K562 (cell line): ENCODE measurements around the gene C11orf52. TPM values are rescaled to one million over a fixed set of nuclear protein-coding genes. Genes with fewer than 3 reads are reported as not detected.
A peak's percentile ranks its signal among the peaks of the same experiment; 100 is the strongest.

Source experiments
- ATAC-seq: fragments of 200-7000 bp; cut with Tn5 transposase; 3 replicates; pipeline ENCODE4 v1.9.1; 2020; ENCODE audit warnings: moderate library complexity
- BruUV-seq: library from RNA; stranded (reverse); fragments of 400-500 nt; replicated peaks from 2 replicates; lab custom pipeline; 2021; lab: Mats Ljungman, UMichigan
- CTCF ChIA-PET: fragments of 300-600 bp; formaldehyde crosslinking; extraction: SDS; loops from one replicate; lab custom pipeline; 2021; ENCODE audit warnings: low intra/inter-chr PET ratio; lab: Yijun Ruan, JAX
- POLR2A ChIA-PET: fragments of 300-600, 350-650 bp; sonication (Branson Sonifier 250); formaldehyde crosslinking; extraction: SDS; loops from one replicate; lab custom pipeline; 2021; ENCODE audit warnings: antibody characterized with exemption, inconsistent platforms; lab: Yijun Ruan, JAX
- DNase-seq, 4 experiments: peaks; one replicate each; pipeline versions ENCODE4 v3.0.0 to v3.0.0-alpha.2; 2011 to 2018; ENCODE audit warnings: low spot score in 3 of 4, mixed read lengths in 3 of 4; ENCODE audit errors: extremely low read depth in 1 of 4
- FAIRE-seq: peaks from 2 replicates; lab custom pipeline; 2011; peaks lifted over from hg19 to GRCh38; lab: Jason Lieb, UNC
- H2AFZ ChIP-seq: 2 replicates; pipeline ENCODE4 v1.6.0; 2011; ENCODE audit warnings: low read depth, low read length, control low read depth, inconsistent platforms
- H3K27ac ChIP-seq: fragments of 200-600 bp; 3 replicates; pipeline ENCODE4 v1.8.0; 2011; ENCODE audit warnings: low read depth, mild to moderate bottlenecking, control low read depth, inconsistent platforms, low read length, moderate library complexity, mixed read lengths; ENCODE audit errors: extremely low read depth
- H3K27me3 ChIP-seq, 2 experiments: fragments of 300-600 bp in 1 of 2; 2 replicates in 1 of 2; 3 replicates in 1 of 2; pipeline versions ENCODE4 v1.6.0 to v1.8.0; 2011; ENCODE audit warnings: inconsistent platforms in 2 of 2, low read length in 2 of 2, mild to moderate bottlenecking in 1 of 2, mixed read lengths in 1 of 2, moderate library complexity in 1 of 2; ENCODE audit not compliant: control insufficient read depth in 2 of 2, insufficient read depth in 2 of 2
- H3K36me3 ChIP-seq: fragments of 300-600 bp; 3 replicates; pipeline ENCODE4 v1.8.0; 2011; ENCODE audit warnings: mild to moderate bottlenecking, low read length, inconsistent platforms; ENCODE audit not compliant: control insufficient read depth, insufficient read depth
- H3K4me1 ChIP-seq, 2 experiments: fragments of 200-600 bp in 1 of 2; replicated peaks in 1 of 2; 2 replicates in 1 of 2; 3 replicates in 1 of 2; pipeline versions ENCODE4 v1.5.1 to v1.8.0; 2011; ENCODE audit warnings: inconsistent platforms in 2 of 2, low read length in 2 of 2, mild to moderate bottlenecking in 1 of 2, mixed read lengths in 1 of 2, moderate library complexity in 1 of 2; ENCODE audit not compliant: control insufficient read depth in 2 of 2, insufficient read depth in 2 of 2
- H3K4me2 ChIP-seq: 2 replicates; pipeline ENCODE4 v1.6.1; 2011; ENCODE audit warnings: low read length, control low read depth, inconsistent platforms, mixed read lengths; ENCODE audit not compliant: insufficient read depth
- H3K4me3 ChIP-seq: fragments of 200-600 bp; sonication (generic), shearing (Covaris generic); 2 replicates; pipeline ENCODE4 v1.5.1; 2016; ENCODE audit warnings: control low read depth, inconsistent platforms
- H3K79me2 ChIP-seq: fragments of 200-600 bp; 3 replicates; pipeline ENCODE4 v1.8.0; 2011; ENCODE audit warnings: low read length, inconsistent platforms; ENCODE audit not compliant: control insufficient read depth, insufficient read depth
- H3K9ac ChIP-seq, 2 experiments: 2 replicates each; pipeline versions ENCODE4 v1.6.0 to v1.6.1; 2011; ENCODE audit warnings: low read depth in 2 of 2, low read length in 2 of 2, control low read depth in 1 of 2, inconsistent platforms in 1 of 2, mild to moderate bottlenecking in 1 of 2, mixed read lengths in 1 of 2; ENCODE audit not compliant: insufficient read depth in 1 of 2
- H3K9me1 ChIP-seq: one replicate; pipeline ENCODE4 v1.6.0; 2011; ENCODE audit warnings: inconsistent platforms, mild to moderate bottlenecking, low read length, moderate library complexity; ENCODE audit not compliant: control insufficient read depth, insufficient read depth
- H3K9me3 ChIP-seq: replicated peaks from 2 replicates; pipeline ENCODE4 v1.5.1; 2011; ENCODE audit warnings: low read depth, low read length, inconsistent platforms; ENCODE audit not compliant: control insufficient read depth, insufficient read depth
- H4K20me1 ChIP-seq: replicated peaks from 2 replicates; pipeline ENCODE4 v1.6.1; 2011; ENCODE audit warnings: low read length, inconsistent platforms, mixed read lengths; ENCODE audit not compliant: control insufficient read depth, insufficient read depth
- EP300 ChIP-seq: IDR thresholded peaks from 2 replicates; pipeline ENCODE4 v1.6.1; 2012; ENCODE audit warnings: low read length, improper control_type of control experiment
- RUNX1 ChIP-seq: sonication (generic); IDR thresholded peaks from 2 replicates; pipeline ENCODE4 v1.6.1; 2016; ENCODE audit warnings: antibody characterized with exemption, low read depth
- SPI1 ChIP-seq: IDR thresholded peaks from 2 replicates; pipeline ENCODE4 v1.6.1; 2011; ENCODE audit warnings: low read depth, low read length, control low read depth, borderline replicate concordance
- TRIM28 ChIP-seq: fragments of 450-650 bp; IDR thresholded peaks from 2 replicates; pipeline ENCODE4 v1.6.1; 2017
- ZSCAN32 ChIP-seq: fragments of 450-650 bp; formaldehyde crosslinking; IDR thresholded peaks from 2 replicates; pipeline ENCODE4 v1.4.0; 2020; ENCODE audit warnings: mild to moderate bottlenecking, moderate library complexity
- WGBS: fragments of 100-300 bp; shearing (Covaris generic); methylation state at CpG from one replicate; pipeline ENCODE4 v1.1.6; 2016; ENCODE audit warnings: low coverage, mixed read lengths; ENCODE audit not compliant: insufficient coverage; ENCODE audit errors: missing lambda C conversion rate; 5-methylcytosine and 5-hydroxymethylcytosine counted together
- in situ Hi-C: fragments of 300-500 bp; cut with MboI; formaldehyde crosslinking; loops from 4 replicates; pipeline ENCODE4 v1.15.0; 2018; ENCODE audit warnings: inconsistent platforms, mixed read lengths
- intact Hi-C: fragments of 100-400 bp; cut with micrococcal nuclease; formaldehyde crosslinking; loops from 2 replicates; pipeline ENCODE4 v1.14.2; 2022
- polyA plus RNA-seq, 8 experiments: library from polyadenylated mRNA; depleted of rRNA in 4 of 8; stranded (reverse) in 5 of 8; unstranded in 3 of 8; fragments of >200 nt; fragmentation: Nextera tagmentation in 2 of 8; fragmentation: Illumina TruSeq in 1 of 8; extraction: Ambion mirVana in 2 of 8; extraction: Trizol in 1 of 8; gene quantifications; 2 replicates each; pipeline versions ENCODE4 v1.2.1 to v1.2.3, GENCODE V29; 2011 to 2014; ENCODE audit warnings: inconsistent platforms in 1 of 8, missing spikeins in 1 of 8
- total RNA-seq, 7 experiments: library from RNA; depleted of rRNA in 6 of 7; stranded (reverse); fragments of >200 nt in 6 of 7; fragmentation: Illumina TruSeq in 2 of 7; extraction: Trizol in 2 of 7; gene quantifications; 2 replicates each; pipeline versions ENCODE4 v1.2.1 to v1.2.3, GENCODE V29; 2011 to 2021; ENCODE audit warnings: low replicate concordance in 1 of 7
- TF ChIP-seq, protein P1 (sequence below), 2 experiments: fragments of 450-650 bp in 1 of 2; sonication (generic) in 1 of 2; formaldehyde crosslinking in 1 of 2; IDR thresholded peaks in 1 of 2; conservative IDR thresholded peaks in 1 of 2; 2 replicates each; pipeline versions ENCODE4 v1.6.1 to v1.8.1; 2016 to 2023; ENCODE audit warnings: mild to moderate bottlenecking in 2 of 2, moderate library complexity in 2 of 2, inconsistent platforms in 1 of 2, missing genetic modification reagents in 1 of 2
- TF ChIP-seq, protein P2 (sequence below): sonication (generic); formaldehyde crosslinking; IDR thresholded peaks from 2 replicates; pipeline ENCODE4 v1.9.0; 2022; ENCODE audit warnings: mild to moderate bottlenecking, missing genetic modification reagents

C11orf52 gene
- total and polyA plus RNA-seq, 9 of the 15 experiments (the other 6 are each of a cell fraction or from before 2014, with no cell fraction given) = 0.29 to 2.9 (median 1.0) TPM

DNA sequence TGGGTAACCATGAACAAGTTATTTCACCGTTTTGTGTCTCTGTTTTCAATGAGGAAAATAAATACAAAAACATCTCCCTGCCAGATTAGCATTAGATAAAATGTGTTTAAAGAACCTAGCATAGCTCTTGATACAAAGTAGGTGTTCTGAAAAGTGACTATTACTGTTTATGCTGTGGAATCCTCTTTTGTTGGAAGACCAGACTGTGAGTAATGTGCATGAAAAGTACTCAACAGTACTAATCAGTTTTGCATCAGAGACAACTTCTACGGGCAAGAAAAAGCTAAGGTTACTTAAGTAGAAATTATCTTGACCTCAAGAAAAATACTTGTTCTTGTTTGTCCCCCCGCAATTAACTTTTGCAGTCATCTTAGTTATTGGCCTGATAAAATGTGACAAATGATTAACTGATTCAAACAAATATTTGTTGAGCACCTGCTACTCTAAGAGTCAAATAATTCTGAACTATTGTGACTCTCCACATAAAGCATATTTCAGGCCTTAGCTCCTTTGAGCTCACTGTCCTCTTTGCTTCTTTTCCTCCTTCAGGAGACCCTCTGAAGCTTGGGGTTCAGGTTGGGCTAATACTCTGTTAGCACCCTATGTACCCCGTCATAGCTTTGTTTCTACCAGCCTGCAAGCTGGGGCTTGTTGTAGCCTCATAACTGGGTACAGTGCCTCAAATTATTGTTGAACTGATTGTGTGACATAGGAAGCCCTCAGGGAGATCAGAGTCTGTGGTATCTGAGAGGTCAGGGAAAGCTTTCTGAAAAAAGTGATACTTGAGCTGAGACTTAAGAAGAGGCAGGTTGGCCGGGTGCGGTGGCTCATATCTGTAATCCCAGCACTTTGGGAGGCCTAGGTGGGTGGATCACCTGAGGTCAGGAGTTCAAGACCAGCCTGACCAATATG, 42.9 kb downstream of the C11orf52 start:
- no TSS peak for BruUV-seq
- H3K9ac ChIP-seq = 0 out of 4 replicates have a peak overlapping the region, but pooled peaks of 1 of the 2 experiments have one; percentile 36
- POLR2A ChIA-PET = interaction anchor here (0.5 to 1.4 kb wide), 6 partner anchors 9 to 125 kb away, joined by 3 to 6 read pairs (median 3); partner anchors contain the start of genes SDHD and TIMM8B

More for the DNA sequence above, 42.9 kb downstream of the C11orf52 start:
- Histone ChIP-seq H3K9me3 (no peaks in the 10 kb centered on the region), H3K4me3 (no peak overlapping the region), H3K9me1 (no peaks in the 10 kb centered on the region), H3K79me2 (no peaks in the 10 kb centered on the region), H4K20me1 (no peaks in the 10 kb centered on the region), H3K4me2 (no peak overlapping the region), H2AFZ (no peak overlapping the region)
- intact Hi-C loops = no loop called here
- DNase-seq (no peak), ATAC-seq (no peak), FAIRE-seq (no peak)
- CTCF ChIA-PET = no interaction called here
- in situ Hi-C loops = no loop called here
- WGBS = 35% methylated on average over 6 of the region's 6 CpGs
- TF ChIP-seq, protein P1, sequence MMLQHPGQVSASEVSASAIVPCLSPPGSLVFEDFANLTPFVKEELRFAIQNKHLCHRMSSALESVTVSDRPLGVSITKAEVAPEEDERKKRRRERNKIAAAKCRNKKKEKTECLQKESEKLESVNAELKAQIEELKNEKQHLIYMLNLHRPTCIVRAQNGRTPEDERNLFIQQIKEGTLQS (IDR thresholded peaks at IDR 0.05) = no peak
- TF ChIP-seq, protein P1 (CRISPR knock-in tag; conservative IDR thresholded peaks at IDR 0.05) = no peak
- TF ChIP-seq EP300 = no peak
- TF ChIP-seq SPI1 = no peak
- TF ChIP-seq, protein P2, sequence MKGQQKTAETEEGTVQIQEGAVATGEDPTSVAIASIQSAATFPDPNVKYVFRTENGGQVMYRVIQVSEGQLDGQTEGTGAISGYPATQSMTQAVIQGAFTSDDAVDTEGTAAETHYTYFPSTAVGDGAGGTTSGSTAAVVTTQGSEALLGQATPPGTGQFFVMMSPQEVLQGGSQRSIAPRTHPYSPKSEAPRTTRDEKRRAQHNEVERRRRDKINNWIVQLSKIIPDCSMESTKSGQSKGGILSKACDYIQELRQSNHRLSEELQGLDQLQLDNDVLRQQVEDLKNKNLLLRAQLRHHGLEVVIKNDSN (CRISPR knock-in tag) = no peak
- TF ChIP-seq ZSCAN32 (CRISPR knock-in tag) = no peak
- no peak for TF ChIP-seq TRIM28
- no peak for TF ChIP-seq RUNX1
- TF ChIP-seq, all 486 proteins: peak for 0
- Histone ChIP-seq H3K27ac (no peak overlapping the region), H3K27me3 (no peaks in the 10 kb centered on the region), H3K36me3 (peaks cover 3% of the 10 kb centered on the region; the same call in 1 of the 3 replicates), H3K4me1 (peaks cover 1 to 6% of the 10 kb centered on the region in 2 experiments; a peak in 4 of 5 replicates)
